ENCODE results near the gene FRS2. TPM values are rescaled to one million over a fixed set of nuclear protein-coding genes. Genes with fewer than 3 reads are reported as not detected.

FRS2 gene
- total and polyA plus RNA-seq, 2 of the 4 experiments (the other 2 are of a cell fraction): 12.4 to 58.3 TPM

GRCh38 chr12:69483700-69484099 is 13.5 kb downstream of the FRS2 start:
- H4K91ac ChIP-seq (ENCODE audit: insufficient read depth, low read depth, low read length): no peak overlapping the region
- BruUV-seq (replicated peaks): no TSS peak
- in situ Hi-C loops (cut with MboI; ENCODE audit: low sequenced_read_pairs): no loop called here

More at GRCh38 chr12:69483700-69484099, 13.5 kb downstream of the FRS2 start:
- Histone ChIP-seq H3K27ac (ENCODE audit: insufficient read depth, low read length) (no peak overlapping the region), H3K36me3 (ENCODE audit: control insufficient read depth, insufficient read depth, low read length) (no peaks in the 10 kb centered on the region), H3K23ac (ENCODE audit: low read depth, low read length) (no peak overlapping the region), H3K14ac (replicated peaks; ENCODE audit: low read depth, low read length) (no peak overlapping the region), H3K27me3 (ENCODE audit: control insufficient read depth, insufficient read depth, low read length) (no peaks in the 10 kb centered on the region), H3K18ac (ENCODE audit: low read depth, low read length) (no peak overlapping the region), H2AK5ac (ENCODE audit: low read depth, low read length) (no peak overlapping the region), H3K9me1 (ENCODE audit: insufficient read depth, low read length) (peaks cover 3% of the 10 kb centered on the region), H4K20me1 (ENCODE audit: insufficient read depth, low read length) (peaks cover 67% of the 10 kb centered on the region), H2AK9ac (replicated peaks; ENCODE audit: low read depth, low read length, poor library complexity) (no peak overlapping the region), H2BK5ac (ENCODE audit: low read depth, low read length, poor library complexity, severe bottlenecking) (no peak overlapping the region), H3K4me2 (ENCODE audit: low read depth, low read length) (no peak overlapping the region), H3K56ac (ENCODE audit: extremely low read depth, insufficient read depth, low read length) (no peak overlapping the region), H2BK20ac (ENCODE audit: low read depth, low read length) (no peak overlapping the region), H3K4me3 (ENCODE audit: insufficient read depth, low read depth, low read length) (no peak overlapping the region), H3K4ac (ENCODE audit: low read depth, low read length) (no peak overlapping the region), H4K5ac (ENCODE audit: low read depth, low read length) (no peak overlapping the region), H2BK120ac (ENCODE audit: low read depth, low read length) (no peak overlapping the region), H3K9me3 (ENCODE audit: control insufficient read depth, insufficient read depth, low read length) (peaks cover 11% of the 10 kb centered on the region), H2BK15ac (ENCODE audit: low read depth, low read length) (no peak overlapping the region), H3K4me1 (ENCODE audit: control insufficient read depth, insufficient read depth, low read length) (no peaks in the 10 kb centered on the region), H4K8ac (ENCODE audit: low read depth in 2 of 2, low read length in 2 of 2) (no peak overlapping the region), H2AFZ (replicated peaks; ENCODE audit: low read length, poor library complexity) (no peak overlapping the region), H3K9ac (ENCODE audit: low read depth, low read length) (no peak overlapping the region), H3K79me1 (ENCODE audit: low read depth in 1 of 2, low read length in 2 of 2) (peaks cover 21 to 66% of the 10 kb centered on the region in 2 experiments)
- no CpG with 5 or more reads among the region's 1 CpG for WGBS, 2 experiments (ENCODE audit: extremely low coverage in 2 of 2, insufficient read length in 1 of 2)
- ChIA-PET POLR2A (ENCODE audit: unreplicated experiment) (no interaction called here), CTCF (interaction anchor here (0.8 kb wide), 1 partner anchor 19 kb away, joined by 3 read pairs; no protein-coding TSS in a partner anchor)
- intact Hi-C loops (cut with micrococcal nuclease) (no loop called here), dilution Hi-C loops (cut with HindIII; ENCODE audit: low sequenced_read_pairs, unreplicated experiment) (no loop called here)
- DNase-seq: no peak
- no peak for TF ChIP-seq RAD21 (IDR thresholded peaks at IDR 0.05; ENCODE audit: low read length)
- no peak for TF ChIP-seq NFE2L2 (IDR thresholded peaks at IDR 0.05; ENCODE audit: low read depth, low read length)
- TF ChIP-seq RFX5 (IDR thresholded peaks at IDR 0.05; ENCODE audit: low read depth, low read length): no peak
- no peak for TF ChIP-seq RCOR1 (IDR thresholded peaks at IDR 0.05; ENCODE audit: insufficient replicate concordance, low read length)
- no peak for TF ChIP-seq SMC3 (IDR thresholded peaks at IDR 0.05; ENCODE audit: low read depth, low read length)
- TF ChIP-seq CEBPB (IDR thresholded peaks at IDR 0.05; ENCODE audit: low read depth, low read length): no peak
- no peak for TF ChIP-seq CTCF (conservative IDR thresholded peaks at IDR 0.05; ENCODE audit: low read depth, low read length)
- TF ChIP-seq ELK1 (IDR thresholded peaks at IDR 0.05; ENCODE audit: borderline replicate concordance, low read depth, low read length): no peak
- TF ChIP-seq CHD1 (IDR thresholded peaks at IDR 0.05; ENCODE audit: low read depth, low read length): no peak
- no peak for TF ChIP-seq BHLHE40 (IDR thresholded peaks at IDR 0.05; ENCODE audit: low read depth, low read length)
- TF ChIP-seq MXI1 (IDR thresholded peaks at IDR 0.05; ENCODE audit: borderline replicate concordance, low read depth, low read length): no peak
- no peak for TF ChIP-seq USF2 (IDR thresholded peaks at IDR 0.05; ENCODE audit: low read depth, low read length)
- TF ChIP-seq FOS (IDR thresholded peaks at IDR 0.05; ENCODE audit: low read depth, low read length): no peak
- TF ChIP-seq POLR2A (IDR thresholded peaks at IDR 0.05; ENCODE audit: low read depth, low read length): no peak
- ATAC-seq (ENCODE audit: low read depth): no peak
